GM18502 (cell line): Measurements from ENCODE around the gene ADAMTSL5.

Experiments
- ATAC-seq: cut with Tn5 transposase; IDR thresholded peaks from one replicate; pipeline ENCODE4 v1.9.1; 2021; ENCODE audit warnings: mild to moderate bottlenecking; ENCODE audit not compliant: unreplicated experiment, poor library complexity

ADAMTSL5 gene

DNA sequence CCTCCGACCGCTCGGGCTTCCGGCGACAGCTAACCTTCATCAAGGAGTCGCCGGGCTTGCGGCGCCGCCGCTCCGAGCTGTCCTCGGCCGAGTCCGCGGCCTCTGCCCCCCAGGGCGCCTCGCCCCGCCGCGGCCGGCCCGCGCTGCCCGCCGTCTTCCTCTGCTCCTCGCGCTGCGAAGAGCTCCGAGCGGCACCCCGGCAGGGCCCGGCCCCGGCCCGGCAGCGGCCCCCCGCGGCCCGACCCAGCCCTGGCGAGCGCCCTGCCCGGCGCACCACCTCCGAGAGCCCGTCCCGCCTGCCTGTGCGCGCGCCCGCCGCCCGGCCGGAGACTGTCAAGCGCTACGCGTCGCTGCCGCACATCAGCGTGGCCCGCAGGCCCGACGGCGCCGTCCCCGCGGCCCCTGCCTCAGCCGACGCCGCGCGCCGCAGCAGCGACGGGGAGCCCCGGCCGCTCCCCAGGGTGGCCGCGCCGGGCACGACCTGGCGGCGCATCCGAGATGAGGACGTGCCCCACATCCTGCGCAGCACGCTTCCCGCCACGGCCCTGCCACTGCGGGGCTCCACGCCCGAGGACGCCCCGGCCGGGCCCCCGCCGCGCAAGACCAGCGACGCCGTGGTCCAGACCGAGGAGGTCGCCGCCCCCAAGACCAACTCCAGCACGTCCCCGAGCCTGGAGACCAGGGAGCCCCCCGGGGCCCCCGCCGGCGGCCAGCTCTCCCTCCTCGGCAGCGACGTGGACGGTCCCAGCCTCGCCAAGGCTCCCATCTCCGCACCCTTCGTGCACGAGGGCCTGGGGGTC, 43.4 kb downstream of the ADAMTSL5 start:
- ATAC-seq: no peak

DNA sequence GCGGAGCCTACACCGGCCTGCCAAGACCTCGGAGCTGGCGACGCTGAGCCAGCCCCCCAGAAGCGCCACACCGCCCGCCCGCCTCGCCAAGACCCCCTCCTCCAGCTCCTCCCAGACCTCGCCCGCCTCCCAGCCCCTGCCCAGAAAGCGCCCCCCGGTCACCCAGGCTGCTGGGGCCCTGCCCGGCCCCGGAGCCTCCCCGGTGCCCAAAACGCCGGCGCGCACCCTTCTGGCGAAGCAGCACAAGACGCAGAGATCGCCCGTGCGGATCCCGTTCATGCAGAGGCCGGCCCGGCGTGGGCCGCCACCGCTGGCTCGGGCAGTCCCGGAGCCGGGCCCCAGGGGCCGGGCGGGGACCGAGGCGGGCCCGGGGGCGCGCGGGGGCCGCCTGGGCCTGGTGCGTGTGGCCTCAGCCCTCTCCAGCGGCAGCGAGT, 44.0 kb downstream of the ADAMTSL5 start:
- ATAC-seq: no peak

DNA sequence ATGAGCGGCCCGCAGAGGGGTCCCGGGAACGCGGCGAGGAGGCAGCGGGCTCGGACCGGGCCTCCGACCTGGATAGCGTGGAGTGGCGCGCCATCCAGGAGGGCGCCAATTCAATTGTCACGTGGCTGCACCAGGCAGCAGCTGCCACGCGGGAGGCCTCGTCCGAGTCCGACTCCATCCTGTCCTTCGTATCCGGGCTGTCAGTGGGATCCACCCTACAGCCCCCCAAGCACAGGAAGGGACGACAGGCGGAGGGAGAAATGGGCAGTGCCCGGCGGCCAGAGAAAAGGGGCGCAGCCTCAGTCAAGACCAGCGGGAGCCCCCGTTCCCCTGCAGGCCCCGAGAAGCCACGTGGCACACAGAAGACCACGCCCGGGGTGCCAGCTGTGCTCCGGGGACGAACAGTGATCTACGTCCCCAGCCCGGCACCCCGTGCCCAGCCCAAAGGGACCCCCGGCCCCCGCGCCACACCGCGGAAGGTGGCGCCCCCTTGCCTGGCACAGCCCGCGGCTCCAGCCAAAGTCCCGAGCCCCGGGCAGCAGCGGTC, 44.5 kb downstream of the ADAMTSL5 start:
- no peak for ATAC-seq

DNA sequence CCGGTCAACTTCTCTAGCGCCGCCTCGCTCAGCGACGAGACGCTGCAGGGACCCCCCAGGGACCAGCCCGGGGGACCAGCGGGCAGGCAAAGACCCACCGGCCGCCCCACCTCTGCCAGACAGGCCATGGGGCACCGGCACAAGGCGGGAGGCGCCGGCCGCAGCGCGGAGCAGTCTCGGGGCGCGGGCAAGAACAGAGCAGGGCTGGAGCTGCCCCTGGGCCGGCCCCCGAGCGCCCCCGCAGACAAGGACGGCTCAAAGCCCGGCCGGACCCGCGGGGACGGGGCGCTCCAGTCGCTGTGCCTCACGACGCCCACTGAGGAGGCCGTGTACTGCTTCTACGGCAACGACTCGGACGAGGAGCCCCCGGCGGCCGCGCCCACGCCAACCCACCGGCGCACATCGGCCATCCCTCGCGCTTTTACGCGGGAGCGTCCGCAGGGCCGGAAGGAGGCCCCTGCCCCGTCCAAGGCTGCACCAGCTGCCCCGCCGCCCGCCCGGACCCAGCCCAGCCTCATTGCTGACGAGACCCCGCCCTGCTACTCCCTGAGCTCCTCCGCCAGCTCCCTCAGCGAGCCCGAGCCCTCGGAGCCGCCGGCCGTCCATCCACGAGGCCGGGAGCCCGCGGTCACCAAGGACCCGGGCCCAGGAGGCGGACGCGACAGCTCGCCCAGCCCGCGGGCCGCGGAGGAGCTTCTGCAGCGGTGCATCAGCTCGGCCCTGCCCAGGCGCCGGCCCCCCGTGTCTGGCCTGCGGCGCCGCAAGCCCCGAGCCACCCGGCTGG, 45.1 kb downstream of the ADAMTSL5 start:
- ATAC-seq: no peak

DNA sequence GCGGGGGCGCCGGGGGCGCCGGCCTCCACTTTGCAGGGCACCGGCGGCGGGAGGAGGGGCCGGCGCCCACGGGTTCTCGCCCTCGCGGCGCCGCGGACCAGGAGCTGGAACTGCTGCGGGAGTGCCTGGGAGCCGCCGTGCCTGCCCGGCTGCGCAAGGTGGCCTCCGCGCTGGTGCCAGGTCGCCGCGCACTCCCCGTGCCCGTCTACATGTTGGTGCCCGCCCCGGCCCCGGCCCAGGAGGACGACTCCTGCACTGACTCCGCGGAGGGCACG, 45.7 kb downstream of the ADAMTSL5 start:
- no peak for ATAC-seq

DNA sequence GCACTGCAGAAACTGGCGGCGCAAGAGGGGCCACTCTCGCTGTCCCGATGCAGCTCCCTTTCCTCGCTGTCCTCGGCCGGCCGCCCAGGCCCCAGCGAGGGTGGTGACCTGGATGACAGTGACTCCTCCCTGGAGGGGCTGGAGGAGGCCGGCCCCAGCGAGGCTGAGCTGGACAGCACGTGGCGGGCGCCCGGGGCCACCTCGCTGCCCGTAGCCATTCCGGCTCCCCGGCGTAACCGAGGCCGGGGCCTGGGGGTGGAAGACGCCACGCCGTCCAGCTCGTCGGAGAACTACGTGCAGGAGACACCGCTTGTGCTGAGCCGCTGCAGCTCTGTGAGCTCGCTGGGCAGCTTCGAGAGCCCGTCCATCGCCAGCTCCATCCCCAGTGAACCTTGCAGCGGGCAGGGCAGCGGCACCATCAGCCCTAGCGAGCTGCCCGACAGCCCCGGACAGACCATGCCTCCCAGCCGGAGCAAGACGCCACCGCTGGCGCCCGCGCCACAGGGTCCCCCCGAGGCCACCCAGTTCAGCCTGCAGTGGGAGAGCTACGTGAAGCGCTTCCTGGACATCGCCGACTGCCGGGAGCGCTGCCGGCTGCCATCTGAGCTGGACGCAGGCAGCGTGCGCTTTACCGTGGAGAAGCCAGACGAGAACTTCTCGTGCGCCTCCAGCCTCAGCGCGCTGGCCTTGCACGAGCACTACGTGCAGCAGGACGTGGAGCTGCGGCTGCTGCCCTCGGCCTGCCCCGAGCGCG, 46.2 kb downstream of the ADAMTSL5 start:
- no peak for ATAC-seq

DNA sequence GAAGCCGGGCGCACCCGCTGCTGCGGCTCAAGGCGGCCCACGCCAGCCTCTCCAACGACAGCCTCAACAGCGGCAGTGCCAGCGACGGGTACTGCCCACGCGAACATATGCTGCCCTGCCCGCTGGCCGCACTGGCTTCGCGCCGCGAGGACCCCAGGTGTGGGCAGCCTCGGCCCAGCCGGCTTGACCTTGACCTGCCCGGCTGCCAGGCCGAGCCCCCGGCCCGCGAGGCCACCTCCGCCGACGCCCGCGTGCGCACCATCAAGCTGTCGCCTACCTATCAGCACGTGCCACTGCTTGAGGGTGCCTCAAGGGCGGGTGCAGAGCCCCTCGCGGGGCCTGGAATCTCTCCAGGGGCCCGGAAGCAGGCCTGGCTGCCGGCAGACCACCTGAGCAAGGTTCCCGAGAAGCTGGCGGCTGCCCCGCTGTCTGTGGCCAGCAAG, 46.8 kb downstream of the ADAMTSL5 start:
- no peak for ATAC-seq

DNA sequence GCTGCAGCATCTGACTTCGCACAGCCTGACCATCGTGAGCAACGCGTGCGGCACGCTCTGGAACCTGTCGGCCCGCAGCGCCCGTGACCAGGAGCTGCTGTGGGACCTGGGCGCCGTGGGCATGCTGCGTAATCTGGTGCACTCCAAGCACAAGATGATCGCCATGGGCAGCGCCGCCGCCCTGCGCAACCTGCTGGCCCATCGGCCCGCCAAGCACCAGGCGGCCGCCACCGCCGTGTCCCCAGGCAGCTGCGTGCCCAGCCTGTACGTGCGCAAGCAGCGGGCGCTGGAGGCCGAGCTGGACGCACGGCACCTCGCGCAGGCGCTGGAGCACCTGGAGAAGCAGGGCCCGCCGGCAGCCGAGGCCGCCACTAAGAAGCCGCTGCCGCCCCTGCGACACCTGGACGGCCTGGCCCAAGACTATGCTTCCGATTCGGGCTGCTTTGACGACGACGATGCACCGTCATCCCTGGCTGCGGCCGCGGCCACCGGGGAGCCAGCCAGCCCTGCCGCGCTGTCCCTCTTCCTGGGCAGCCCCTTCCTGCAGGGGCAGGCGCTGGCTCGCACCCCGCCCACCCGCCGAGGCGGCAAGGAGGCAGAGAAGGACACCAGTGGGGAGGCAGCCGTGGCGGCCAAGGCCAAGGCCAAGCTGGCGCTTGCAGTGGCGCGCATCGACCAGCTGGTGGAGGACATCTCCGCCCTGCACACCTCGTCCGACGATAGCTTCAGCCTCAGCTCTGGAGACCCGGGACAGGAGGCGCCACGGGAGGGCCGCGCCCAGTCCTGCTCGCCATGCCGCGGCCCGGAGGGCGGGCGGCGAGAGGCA, 47.4 kb downstream of the ADAMTSL5 start:
- no peak for ATAC-seq

DNA sequence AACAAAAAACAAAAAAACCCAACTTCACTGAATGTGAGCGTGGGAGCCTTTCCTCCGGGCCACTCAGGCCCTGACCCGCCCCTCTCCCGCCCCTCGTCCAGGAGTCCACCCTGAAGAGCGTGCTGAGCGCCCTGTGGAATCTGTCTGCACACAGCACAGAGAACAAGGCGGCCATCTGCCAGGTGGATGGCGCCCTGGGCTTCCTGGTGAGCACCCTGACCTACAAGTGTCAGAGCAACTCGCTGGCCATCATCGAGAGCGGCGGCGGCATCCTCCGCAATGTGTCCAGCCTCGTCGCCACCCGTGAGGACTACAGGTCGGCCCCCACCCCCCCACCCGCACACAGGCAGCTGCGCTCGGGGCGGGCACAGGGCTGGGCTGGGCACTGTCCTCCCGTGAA, 51.0 kb downstream of the ADAMTSL5 start:
- ATAC-seq: no peak

DNA sequence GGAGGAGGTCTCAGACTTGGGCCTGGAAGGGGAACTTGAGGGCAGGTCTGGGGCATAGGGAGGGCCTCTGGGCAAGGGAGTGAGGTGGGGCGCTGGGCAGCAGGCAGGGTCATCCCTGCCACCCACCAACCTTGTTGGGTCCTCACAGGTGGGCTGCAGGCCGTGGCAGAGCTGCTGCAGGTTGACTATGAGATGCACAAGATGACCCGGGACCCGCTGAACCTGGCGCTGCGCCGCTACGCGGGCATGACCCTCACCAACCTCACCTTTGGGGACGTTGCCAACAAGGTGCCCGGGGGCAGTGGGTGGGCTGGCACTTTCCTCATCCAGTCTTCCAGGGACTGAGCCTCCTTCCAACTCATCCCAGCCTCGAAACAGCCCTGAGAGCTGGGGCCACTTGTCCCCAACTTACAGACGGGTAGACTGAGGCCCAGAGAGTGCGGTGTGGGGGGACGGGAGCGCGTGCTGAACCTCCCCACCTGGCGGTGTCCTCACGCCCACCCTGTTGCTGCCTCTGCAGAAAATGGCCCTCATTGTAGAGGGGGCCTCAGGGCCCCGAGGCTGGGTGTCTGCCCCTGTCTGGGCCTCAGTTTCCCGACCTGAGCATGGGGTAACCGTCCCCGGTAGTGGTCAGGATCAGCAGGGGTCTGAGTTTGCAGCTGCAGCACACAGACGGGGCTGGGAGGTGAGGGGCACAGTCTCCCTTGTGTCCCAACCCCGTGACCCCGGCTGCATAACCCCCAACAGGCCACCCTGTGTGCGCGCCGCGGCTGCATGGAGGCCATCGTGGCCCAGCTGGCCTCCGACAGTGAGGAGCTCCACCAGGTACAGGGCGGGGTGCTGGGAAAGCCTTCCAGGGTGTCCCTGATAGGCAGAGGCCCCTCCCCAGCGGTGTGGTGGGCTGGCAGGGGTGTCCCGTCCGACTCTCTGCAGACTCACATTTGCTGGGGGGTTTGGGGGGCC, 52.5 kb downstream of the ADAMTSL5 start:
- no peak for ATAC-seq

DNA sequence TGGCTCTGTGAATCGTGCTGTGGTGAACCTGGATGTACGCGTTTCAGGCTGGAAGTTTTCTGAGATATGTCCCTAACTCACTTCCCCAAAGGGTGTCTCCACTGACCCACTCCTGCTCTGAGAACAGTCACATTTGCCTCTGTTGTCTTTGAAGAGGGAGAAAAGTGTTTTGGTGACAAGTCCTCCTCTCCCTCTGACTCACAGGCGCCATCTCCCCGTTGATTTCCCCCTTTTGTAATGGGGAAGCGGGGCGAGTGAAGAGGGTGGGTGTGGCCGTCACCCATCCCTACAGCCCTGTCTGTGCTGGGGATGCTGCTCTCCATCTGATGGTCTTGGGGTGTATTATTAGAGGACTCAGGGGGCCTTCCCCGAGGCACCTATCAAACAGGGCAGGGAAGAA, 53.3 kb downstream of the ADAMTSL5 start:
- no peak for ATAC-seq

DNA sequence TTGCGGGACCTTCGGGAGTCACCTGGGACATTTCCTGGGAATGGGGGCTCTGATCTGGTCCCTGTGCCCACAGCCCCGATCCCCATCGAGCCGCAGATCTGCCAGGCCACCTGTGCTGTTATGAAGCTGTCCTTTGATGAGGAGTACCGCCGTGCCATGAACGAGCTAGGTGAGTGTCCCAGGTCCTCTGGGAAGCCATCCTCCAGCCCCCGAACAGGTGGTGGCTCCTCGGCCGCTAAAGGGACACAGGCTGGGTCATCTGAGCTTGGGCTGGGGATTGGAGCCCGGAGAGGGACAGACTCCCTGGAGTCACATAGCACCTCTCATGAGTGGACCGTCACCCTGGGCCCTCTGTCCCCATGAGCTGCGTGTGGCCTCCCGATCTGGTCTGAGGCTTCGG, 54.9 kb downstream of the ADAMTSL5 start:
- no peak for ATAC-seq

DNA sequence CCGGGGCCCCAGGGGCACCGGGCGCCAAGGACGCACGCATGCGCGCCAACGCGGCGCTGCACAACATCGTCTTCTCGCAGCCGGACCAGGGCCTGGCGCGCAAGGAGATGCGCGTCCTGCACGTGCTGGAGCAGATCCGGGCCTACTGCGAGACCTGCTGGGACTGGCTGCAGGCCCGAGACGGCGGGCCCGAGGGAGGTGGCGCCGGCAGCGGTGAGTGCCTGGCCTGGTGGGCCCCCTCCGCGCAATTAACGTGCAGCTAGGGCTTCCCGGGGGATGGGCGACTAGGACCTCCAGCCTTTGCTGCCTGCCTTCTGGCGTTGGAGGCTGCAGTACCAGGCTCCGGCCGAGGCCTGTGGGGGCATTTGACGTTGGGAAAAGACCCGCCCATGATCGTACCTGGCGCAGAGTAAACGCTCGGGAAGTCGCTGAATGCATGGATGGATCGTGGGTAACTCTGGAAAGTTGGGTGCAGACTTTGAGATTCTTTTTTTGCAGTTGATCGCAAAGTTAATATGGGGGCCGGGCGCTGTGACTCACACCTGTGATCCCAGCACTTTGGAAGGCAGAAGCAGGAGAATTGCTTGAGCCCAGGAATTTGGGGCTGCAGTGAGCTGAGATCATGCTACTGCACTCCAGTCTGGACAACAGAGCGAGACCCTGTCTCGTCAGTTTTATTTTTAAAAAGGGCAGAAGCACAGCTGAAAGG, 55.6 kb downstream of the ADAMTSL5 start:
- ATAC-seq: no peak

DNA sequence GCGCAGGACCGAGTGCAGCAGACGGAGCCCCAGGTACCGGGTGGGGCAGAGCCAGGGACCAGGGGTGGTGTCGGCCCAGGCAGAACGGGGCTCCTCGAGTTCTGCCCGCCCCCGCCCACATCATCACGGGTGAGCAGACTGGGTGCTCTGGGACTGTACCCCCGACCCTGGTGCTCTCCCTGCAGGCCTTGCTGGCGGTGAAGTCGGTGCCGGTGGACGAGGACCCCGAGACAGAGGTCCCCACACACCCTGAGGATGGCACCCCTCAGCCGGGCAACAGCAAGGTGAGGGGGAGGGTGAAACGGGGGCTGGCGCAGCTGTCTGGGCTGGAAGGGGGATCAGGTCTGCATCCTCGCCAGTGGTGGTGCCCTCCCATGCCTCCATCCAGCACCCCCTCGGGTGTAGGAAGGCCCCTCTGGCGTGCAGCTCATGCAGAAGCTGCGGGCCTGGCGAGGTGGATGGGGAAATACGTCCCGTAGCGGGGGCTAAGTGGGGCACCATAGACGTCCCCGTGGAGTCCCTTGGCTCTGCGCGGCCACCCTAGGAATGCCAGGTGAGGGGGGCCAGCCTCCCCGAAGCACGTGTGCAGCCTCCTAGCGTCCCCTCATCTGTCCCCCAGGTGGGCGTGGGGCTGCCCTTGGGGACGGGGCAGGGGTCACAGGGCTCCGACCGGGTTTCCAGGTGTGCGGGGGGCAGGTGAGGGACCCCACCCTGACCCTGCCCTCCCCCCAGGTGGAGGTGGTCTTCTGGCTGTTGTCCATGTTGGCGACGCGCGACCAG, 56.5 kb downstream of the ADAMTSL5 start:
- no peak for ATAC-seq

DNA sequence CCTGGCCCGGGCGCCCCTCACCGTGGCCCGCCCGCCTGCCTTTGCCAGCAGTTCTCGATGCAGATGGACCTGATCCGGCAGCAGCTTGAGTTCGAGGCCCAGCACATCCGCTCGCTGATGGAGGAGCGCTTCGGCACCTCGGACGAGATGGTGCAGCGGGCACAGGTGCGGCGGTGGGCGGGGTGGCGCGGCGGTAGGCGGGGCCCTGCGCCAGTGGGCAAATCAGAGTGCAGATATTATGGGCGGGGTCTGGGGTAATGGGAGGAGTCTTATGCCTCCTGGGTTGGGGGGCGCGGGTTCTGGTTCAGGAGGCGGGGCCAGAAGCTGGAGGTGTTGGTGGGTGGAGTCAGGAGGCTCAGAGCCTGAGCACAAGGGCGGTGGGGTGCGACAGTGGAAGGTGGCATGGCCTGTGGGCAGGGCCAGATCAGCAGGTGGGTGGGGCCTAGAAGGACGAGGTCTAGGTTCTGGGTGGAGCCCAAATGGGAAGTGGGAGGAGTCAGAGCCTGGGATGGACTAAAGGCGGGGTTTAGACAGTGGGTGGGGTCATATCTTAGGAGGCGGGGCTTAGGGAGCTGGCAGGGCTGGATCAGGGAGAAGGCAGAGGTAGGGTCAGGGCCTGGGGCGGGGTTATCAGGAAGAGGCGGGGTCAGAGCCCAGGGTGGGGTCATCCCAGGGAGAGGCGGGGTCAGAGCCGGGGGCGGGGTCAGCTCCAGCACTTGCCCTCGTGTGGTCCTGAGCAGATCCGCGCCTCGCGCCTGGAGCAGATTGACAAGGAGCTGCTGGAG, 57.3 kb downstream of the ADAMTSL5 start:
- no peak for ATAC-seq
